Liver (tissue), 9 donors: ENCODE measurements around the gene ERMARD. TPM values are rescaled to one million over a fixed set of nuclear protein-coding genes. Genes with fewer than 3 reads are reported as not detected.

ENCODE experiments used
- DNase-seq: peaks from one replicate; pipeline ENCODE4 v3.0.0-alpha.2; 2017; ENCODE audit warnings: low spot score
- H3K27ac ChIP-seq, 2 donors: one replicate each; pipeline ENCODE4 v1.7.0; 2013; ENCODE audit warnings: inconsistent platforms in 2 of 2, low read length in 2 of 2, control low read depth in 1 of 2, low read depth in 1 of 2, mild to moderate bottlenecking in 1 of 2
- H3K27me3 ChIP-seq, 4 donors: one replicate each; pipeline versions ENCODE4 v1.6.1 to v1.7.0; 2013; ENCODE audit warnings: low read length in 3 of 4, inconsistent platforms in 1 of 4, mild to moderate bottlenecking in 1 of 4, moderate library complexity in 1 of 4; ENCODE audit not compliant: control insufficient read depth in 4 of 4, insufficient read depth in 4 of 4
- H3K36me3 ChIP-seq, 4 donors: one replicate each; pipeline versions ENCODE4 v1.6.1 to v1.7.0; 2013; ENCODE audit warnings: low read length in 3 of 4, mild to moderate bottlenecking in 3 of 4, low read depth in 1 of 4, moderate library complexity in 1 of 4; ENCODE audit not compliant: control insufficient read depth in 4 of 4, insufficient read depth in 3 of 4
- H3K4me1 ChIP-seq, 4 donors: one replicate each; pipeline versions ENCODE4 v1.6.1 to v1.7.0; 2013; ENCODE audit warnings: low read length in 3 of 4, mild to moderate bottlenecking in 3 of 4, moderate library complexity in 1 of 4; ENCODE audit not compliant: control insufficient read depth in 4 of 4, insufficient read depth in 4 of 4
- H3K4me3 ChIP-seq, 3 donors: one replicate each; pipeline versions ENCODE4 v1.6.1 to v1.7.0; 2013; ENCODE audit warnings: low read length in 3 of 3, control low read depth in 1 of 3, low read depth in 1 of 3, mild to moderate bottlenecking in 1 of 3
- H3K9ac ChIP-seq, 2 donors: one replicate each; pipeline ENCODE4 v1.7.0; 2013; ENCODE audit warnings: low read length in 2 of 2, mild to moderate bottlenecking in 2 of 2, moderate library complexity in 2 of 2, control low read depth in 1 of 2, low read depth in 1 of 2
- H3K9me3 ChIP-seq, 4 donors: one replicate each; pipeline versions ENCODE4 v1.6.1 to v1.7.0; 2013; ENCODE audit warnings: low read length in 3 of 4; ENCODE audit not compliant: control insufficient read depth in 4 of 4
- ATF3 ChIP-seq: IDR thresholded peaks from 2 replicates; pipeline ENCODE4 v1.6.1; 2016; ENCODE audit warnings: antibody characterized with exemption
- CTCF ChIP-seq: fragments of 150-350 bp; IDR thresholded peaks from 2 replicates; pipeline ENCODE4 v1.5.1; 2017; ENCODE audit warnings: improper control_type of control experiment, low read depth, low read length; ENCODE audit not compliant: missing input control
- EGR1 ChIP-seq, 2 donors: IDR thresholded peaks; 2 replicates each; pipeline ENCODE4 v1.6.1; 2016 to 2018; ENCODE audit warnings: antibody characterized with exemption in 2 of 2, low read depth in 2 of 2
- FOXA1 ChIP-seq: IDR thresholded peaks from 2 replicates; pipeline ENCODE4 v1.6.1; 2016; ENCODE audit warnings: antibody characterized with exemption
- FOXA2 ChIP-seq: IDR thresholded peaks from 2 replicates; pipeline ENCODE4 v1.6.1; 2016; ENCODE audit warnings: antibody characterized with exemption
- GABPA ChIP-seq, 2 donors: IDR thresholded peaks in 1 of 2; conservative IDR thresholded peaks in 1 of 2; 2 replicates each; pipeline ENCODE4 v1.6.1; 2016; ENCODE audit warnings: antibody characterized with exemption in 2 of 2, mild to moderate bottlenecking in 1 of 2, moderate library complexity in 1 of 2
- HNF4A ChIP-seq, 2 donors: conservative IDR thresholded peaks; 2 replicates each; pipeline ENCODE4 v1.6.1; 2016; ENCODE audit warnings: antibody characterized with exemption in 2 of 2, mild to moderate bottlenecking in 2 of 2
- HNF4G ChIP-seq: IDR thresholded peaks from 2 replicates; pipeline ENCODE4 v1.6.1; 2016; ENCODE audit warnings: antibody characterized with exemption
- JUND ChIP-seq, 2 donors: IDR thresholded peaks; 2 replicates each; pipeline ENCODE4 v1.6.1; 2016; ENCODE audit warnings: antibody characterized with exemption in 2 of 2
- NR2F2 ChIP-seq: IDR thresholded peaks from 2 replicates; pipeline ENCODE4 v1.6.1; 2016; ENCODE audit warnings: antibody characterized with exemption
- RAD21 ChIP-seq, 2 donors: IDR thresholded peaks; 2 replicates each; pipeline ENCODE4 v1.6.1; 2016; ENCODE audit warnings: antibody characterized with exemption in 2 of 2, mild to moderate bottlenecking in 2 of 2
- REST ChIP-seq: IDR thresholded peaks from 2 replicates; pipeline ENCODE4 v1.6.1; 2016; ENCODE audit warnings: antibody characterized with exemption, mild to moderate bottlenecking
- RXRA ChIP-seq, 2 donors: IDR thresholded peaks; 2 replicates each; pipeline ENCODE4 v1.6.1; 2017 to 2018; ENCODE audit warnings: antibody characterized with exemption in 2 of 2, mild to moderate bottlenecking in 1 of 2
- SP1 ChIP-seq: IDR thresholded peaks from 2 replicates; pipeline ENCODE4 v1.6.1; 2018; ENCODE audit warnings: antibody characterized with exemption, mild to moderate bottlenecking
- TAF1 ChIP-seq: conservative IDR thresholded peaks from 2 replicates; pipeline ENCODE4 v1.6.1; 2016; ENCODE audit warnings: antibody characterized with exemption, mild to moderate bottlenecking
- YY1 ChIP-seq: IDR thresholded peaks from 2 replicates; pipeline ENCODE4 v1.6.1; 2016; ENCODE audit warnings: antibody characterized with exemption, mild to moderate bottlenecking
- WGBS: extraction: QIAGEN DNeasy Blood & Tissue Kit; methylation state at CpG from one replicate; pipeline ENCODE4 v1.1.7; 2013; 5-methylcytosine and 5-hydroxymethylcytosine counted together
- polyA plus RNA-seq, 2 donors: library from polyadenylated mRNA; stranded (reverse) in 1 of 2; unstranded in 1 of 2; fragments of 200-250 nt in 1 of 2; fragments of >200 nt in 1 of 2; fragmentation: Nextera tagmentation in 1 of 2; extraction: Ambion mirVana in 1 of 2; gene quantifications; one replicate each; pipeline versions ENCODE4 v1.2.1 to v1.2.3, GENCODE V29; 2013 to 2015
- total RNA-seq, 2 donors: library from RNA; depleted of rRNA; stranded (reverse); fragments of >200 nt; gene quantifications; one replicate each; pipeline ENCODE4 v1.2.3, GENCODE V29; 2014
- TF ChIP-seq, protein P1 (sequence below): IDR thresholded peaks from 2 replicates; pipeline ENCODE4 v1.6.1; 2016; ENCODE audit warnings: antibody characterized with exemption
- TF ChIP-seq, protein P2 (sequence below): IDR thresholded peaks from 2 replicates; pipeline ENCODE4 v1.6.1; 2016; ENCODE audit warnings: antibody characterized with exemption
- donor health status: healthy.
- donor health status: healthy.
- donor health status: healthy.
- donor health status: healthy.
- donor health status: healthy.

The ERMARD gene
- total and polyA plus RNA-seq, 4 donors: 10.1 to 20.7 (median 14.0) TPM

DNA sequence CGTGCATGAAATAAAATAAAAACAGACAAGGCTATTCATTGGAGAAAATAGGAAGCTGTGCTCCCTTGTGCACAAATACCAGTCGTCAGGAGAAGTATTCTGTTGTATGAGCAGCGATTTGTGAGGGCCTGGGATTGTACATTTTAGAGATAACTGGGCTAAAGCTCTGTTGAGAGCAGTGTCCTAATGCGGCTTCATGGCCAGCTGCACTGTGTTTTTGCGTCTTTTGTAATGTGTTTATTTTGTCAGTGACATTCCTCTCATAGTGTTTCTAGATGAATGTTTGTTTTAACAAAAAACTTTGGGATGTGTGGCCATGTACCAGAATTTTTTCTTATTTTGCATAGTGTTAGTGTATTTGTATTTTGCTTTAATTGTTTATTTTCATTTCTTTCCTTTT, 14.8 kb downstream of the ERMARD start (continued):
- TF ChIP-seq REST: peak; percentile 19

GRCh38 chr6:169766921-169767736, 15.7 kb downstream of the ERMARD start:
- peaks cover 4 to 8% (median 6%) of the 10 kb centered on the region in 4 donors for H3K36me3 ChIP-seq
- no peak overlapping the region for H3K4me3 ChIP-seq
- peaks cover 0 to 48% (median 31%) of the 10 kb centered on the region in 4 donors for H3K4me1 ChIP-seq
- DNase-seq: no peak
- H3K9me3 ChIP-seq: no peaks in the 10 kb centered on the region
- H3K27me3 ChIP-seq: no peaks in the 10 kb centered on the region
- peak overlapping the region; percentile 6 to 56 for H3K9ac ChIP-seq
- TF ChIP-seq JUND (IDR thresholded peaks at IDR 0.05) (peak in 1 of 2 donors; percentile 69), TAF1 (peak; percentile 54), FOXA2 (peak; percentile 20), EGR1 (IDR thresholded peaks at IDR 0.05; ENCODE audit: low read depth in 2 of 2) (no peak), SP1 (peak; percentile 99), HNF4G (peak; percentile 85), GABPA (IDR thresholded peaks at IDR 0.05 in 1 of 2, conservative IDR thresholded peaks at IDR 0.05 in 1 of 2) (no peak), YY1 (no peak), HNF4A (conservative IDR thresholded peaks at IDR 0.05) (peak; percentile 93 to 95), RAD21 (IDR thresholded peaks at IDR 0.05) (peak in 1 of 2 donors; percentile 19), CTCF (no peak), FOXA1 (no peak), ATF3 (peak; percentile 44), REST (peak; percentile 21), NR2F2 (no peak), RXRA (IDR thresholded peaks at IDR 0.05) (peak; percentile 78 to 81)
- TF ChIP-seq, protein P1, sequence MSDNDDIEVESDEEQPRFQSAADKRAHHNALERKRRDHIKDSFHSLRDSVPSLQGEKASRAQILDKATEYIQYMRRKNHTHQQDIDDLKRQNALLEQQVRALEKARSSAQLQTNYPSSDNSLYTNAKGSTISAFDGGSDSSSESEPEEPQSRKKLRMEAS: no peak
- TF ChIP-seq, protein P2, sequence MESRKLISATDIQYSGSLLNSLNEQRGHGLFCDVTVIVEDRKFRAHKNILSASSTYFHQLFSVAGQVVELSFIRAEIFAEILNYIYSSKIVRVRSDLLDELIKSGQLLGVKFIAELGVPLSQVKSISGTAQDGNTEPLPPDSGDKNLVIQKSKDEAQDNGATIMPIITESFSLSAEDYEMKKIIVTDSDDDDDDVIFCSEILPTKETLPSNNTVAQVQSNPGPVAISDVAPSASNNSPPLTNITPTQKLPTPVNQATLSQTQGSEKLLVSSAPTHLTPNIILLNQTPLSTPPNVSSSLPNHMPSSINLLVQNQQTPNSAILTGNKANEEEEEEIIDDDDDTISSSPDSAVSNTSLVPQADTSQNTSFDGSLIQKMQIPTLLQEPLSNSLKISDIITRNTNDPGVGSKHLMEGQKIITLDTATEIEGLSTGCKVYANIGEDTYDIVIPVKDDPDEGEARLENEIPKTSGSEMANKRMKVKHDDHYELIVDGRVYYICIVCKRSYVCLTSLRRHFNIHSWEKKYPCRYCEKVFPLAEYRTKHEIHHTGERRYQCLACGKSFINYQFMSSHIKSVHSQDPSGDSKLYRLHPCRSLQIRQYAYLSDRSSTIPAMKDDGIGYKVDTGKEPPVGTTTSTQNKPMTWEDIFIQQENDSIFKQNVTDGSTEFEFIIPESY: no peak
- peak overlapping the region; percentile 75 to 81 for H3K27ac ChIP-seq
- WGBS: 40% methylated on average over 13 of the region's 13 CpGs
